Fibroblast of lung (primary cell): Measurements from ENCODE around the gene EN2.

Experiments used
- EZH2 ChIP-seq: IDR thresholded peaks from 2 replicates; pipeline ENCODE4 v1.5.1; 2012; ENCODE audit warnings: low read length, control low read depth, mild to moderate bottlenecking; ENCODE audit errors: missing control alignments
- TF ChIP-seq, protein P1 (sequence below), 2 donors: IDR thresholded peaks in 1 of 2; conservative IDR thresholded peaks in 1 of 2; 1 replicate in 1 of 2; 2 replicates in 1 of 2; pipeline ENCODE4 v1.5.1; 2011 to 2012; ENCODE audit warnings: low read length in 2 of 2, control low read depth in 1 of 2, inconsistent platforms in 1 of 2, low read depth in 1 of 2, mild to moderate bottlenecking in 1 of 2

DNA sequence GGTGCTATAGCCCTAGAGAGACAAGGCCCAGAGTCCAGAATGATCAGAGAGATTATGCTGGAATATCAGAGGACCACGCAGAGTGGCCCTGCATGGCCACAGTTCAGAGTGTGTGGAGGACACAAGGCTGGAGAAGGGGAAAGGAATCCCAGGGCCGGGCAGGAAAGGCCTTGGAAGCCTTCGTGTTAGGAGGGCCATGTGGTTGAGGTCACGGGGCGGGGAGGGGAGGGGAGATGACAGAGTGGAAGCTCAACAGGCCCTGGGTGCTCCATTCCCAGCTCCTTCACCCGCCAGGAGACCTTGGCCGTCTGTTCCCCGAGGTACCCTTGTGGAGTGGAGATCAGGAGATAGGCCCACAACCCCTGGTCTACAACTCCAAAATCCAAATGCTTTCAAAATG lies 13.2 kb upstream of the EN2 start:
- TF ChIP-seq, protein P1, sequence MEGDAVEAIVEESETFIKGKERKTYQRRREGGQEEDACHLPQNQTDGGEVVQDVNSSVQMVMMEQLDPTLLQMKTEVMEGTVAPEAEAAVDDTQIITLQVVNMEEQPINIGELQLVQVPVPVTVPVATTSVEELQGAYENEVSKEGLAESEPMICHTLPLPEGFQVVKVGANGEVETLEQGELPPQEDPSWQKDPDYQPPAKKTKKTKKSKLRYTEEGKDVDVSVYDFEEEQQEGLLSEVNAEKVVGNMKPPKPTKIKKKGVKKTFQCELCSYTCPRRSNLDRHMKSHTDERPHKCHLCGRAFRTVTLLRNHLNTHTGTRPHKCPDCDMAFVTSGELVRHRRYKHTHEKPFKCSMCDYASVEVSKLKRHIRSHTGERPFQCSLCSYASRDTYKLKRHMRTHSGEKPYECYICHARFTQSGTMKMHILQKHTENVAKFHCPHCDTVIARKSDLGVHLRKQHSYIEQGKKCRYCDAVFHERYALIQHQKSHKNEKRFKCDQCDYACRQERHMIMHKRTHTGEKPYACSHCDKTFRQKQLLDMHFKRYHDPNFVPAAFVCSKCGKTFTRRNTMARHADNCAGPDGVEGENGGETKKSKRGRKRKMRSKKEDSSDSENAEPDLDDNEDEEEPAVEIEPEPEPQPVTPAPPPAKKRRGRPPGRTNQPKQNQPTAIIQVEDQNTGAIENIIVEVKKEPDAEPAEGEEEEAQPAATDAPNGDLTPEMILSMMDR (conservative IDR thresholded peaks at IDR 0.05 in 1 of 2, IDR thresholded peaks at IDR 0.05 in 1 of 2; ENCODE audit: low read depth in 1 of 2, low read length in 2 of 2), result no peak
- TF ChIP-seq EZH2, result no peak
